Right atrium auricular region (tissue), 2 donors: Measurements from ENCODE around the gene IVD. TPM values are rescaled to one million over a fixed set of nuclear protein-coding genes. Genes with fewer than 3 reads are reported as not detected.

Experiments used
- DNase-seq: peaks from one replicate; pipeline ENCODE4 v3.0.0-alpha.2; 2019; ENCODE audit warnings: low spot score
- H3K27ac ChIP-seq, 2 donors: fragments of 200-600 bp; sonication (generic); 1 replicate in 1 of 2; 2 replicates in 1 of 2; pipeline ENCODE4 v1.5.1; 2016 to 2019
- H3K27me3 ChIP-seq, 2 donors: fragments of 200-600 bp; sonication (generic); one replicate each; pipeline versions ENCODE4 v1.5.1 to v1.6.0; 2017 to 2019
- H3K36me3 ChIP-seq: fragments of 200-600 bp; sonication (generic); one replicate; pipeline ENCODE4 v1.5.1; 2016
- H3K4me1 ChIP-seq, 2 donors: fragments of 200-600 bp; sonication (generic); one replicate each; pipeline versions ENCODE4 v1.5.1 to v1.6.0; 2017 to 2019
- H3K4me3 ChIP-seq, 2 donors: fragments of 200-600 bp; sonication (generic); 1 replicate in 1 of 2; 2 replicates in 1 of 2; pipeline ENCODE4 v1.5.1; 2017 to 2019; ENCODE audit warnings: mild to moderate bottlenecking in 1 of 2, moderate library complexity in 1 of 2
- H3K9me3 ChIP-seq, 2 donors: fragments of 200-600 bp; sonication (generic); one replicate each; pipeline ENCODE4 v1.5.1; 2019
- total RNA-seq, 2 donors: library from RNA; depleted of rRNA; stranded (reverse); fragments of >200 nt; gene quantifications; one replicate each; pipeline ENCODE4 v1.1.0, GENCODE V29; 2016
- TF ChIP-seq, protein P1 (sequence below), 2 donors: fragments of 200-600 bp; sonication (generic); IDR thresholded peaks; one replicate each; pipeline ENCODE4 v1.5.1; 2019; ENCODE audit warnings: antibody characterized with exemption in 2 of 2

The IVD gene
- total RNA-seq, 2 donors from 2014 or later = 49.1 to 65.3 TPM

GRCh38 chr15:40444736-40445135, 39.1 kb downstream of the IVD start:
- Histone ChIP-seq H3K9me3 (no peaks in the 10 kb centered on the region), H3K27me3 (no peaks in the 10 kb centered on the region), H3K4me3 (no peak overlapping the region), H3K36me3 (no peaks in the 10 kb centered on the region), H3K4me1 (peaks cover 0 to 46% of the 10 kb centered on the region in 2 donors), H3K27ac (no peak overlapping the region)
- no peak for DNase-seq
- TF ChIP-seq, protein P1, sequence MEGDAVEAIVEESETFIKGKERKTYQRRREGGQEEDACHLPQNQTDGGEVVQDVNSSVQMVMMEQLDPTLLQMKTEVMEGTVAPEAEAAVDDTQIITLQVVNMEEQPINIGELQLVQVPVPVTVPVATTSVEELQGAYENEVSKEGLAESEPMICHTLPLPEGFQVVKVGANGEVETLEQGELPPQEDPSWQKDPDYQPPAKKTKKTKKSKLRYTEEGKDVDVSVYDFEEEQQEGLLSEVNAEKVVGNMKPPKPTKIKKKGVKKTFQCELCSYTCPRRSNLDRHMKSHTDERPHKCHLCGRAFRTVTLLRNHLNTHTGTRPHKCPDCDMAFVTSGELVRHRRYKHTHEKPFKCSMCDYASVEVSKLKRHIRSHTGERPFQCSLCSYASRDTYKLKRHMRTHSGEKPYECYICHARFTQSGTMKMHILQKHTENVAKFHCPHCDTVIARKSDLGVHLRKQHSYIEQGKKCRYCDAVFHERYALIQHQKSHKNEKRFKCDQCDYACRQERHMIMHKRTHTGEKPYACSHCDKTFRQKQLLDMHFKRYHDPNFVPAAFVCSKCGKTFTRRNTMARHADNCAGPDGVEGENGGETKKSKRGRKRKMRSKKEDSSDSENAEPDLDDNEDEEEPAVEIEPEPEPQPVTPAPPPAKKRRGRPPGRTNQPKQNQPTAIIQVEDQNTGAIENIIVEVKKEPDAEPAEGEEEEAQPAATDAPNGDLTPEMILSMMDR (IDR thresholded peaks at IDR 0.05) = no peak

GRCh38 chr15:40445421-40445922, 39.9 kb downstream of the IVD start:
- TF ChIP-seq, protein P1 (IDR thresholded peaks at IDR 0.05) = no peak
- no peaks in the 10 kb centered on the region for H3K9me3 ChIP-seq
- no peak overlapping the region for H3K4me3 ChIP-seq
- no peak overlapping the region for H3K27ac ChIP-seq
- no peaks in the 10 kb centered on the region for H3K27me3 ChIP-seq
- no peaks in the 10 kb centered on the region for H3K36me3 ChIP-seq
- peaks cover 0 to 39% of the 10 kb centered on the region in 2 donors for H3K4me1 ChIP-seq
- no peak for DNase-seq

DNA sequence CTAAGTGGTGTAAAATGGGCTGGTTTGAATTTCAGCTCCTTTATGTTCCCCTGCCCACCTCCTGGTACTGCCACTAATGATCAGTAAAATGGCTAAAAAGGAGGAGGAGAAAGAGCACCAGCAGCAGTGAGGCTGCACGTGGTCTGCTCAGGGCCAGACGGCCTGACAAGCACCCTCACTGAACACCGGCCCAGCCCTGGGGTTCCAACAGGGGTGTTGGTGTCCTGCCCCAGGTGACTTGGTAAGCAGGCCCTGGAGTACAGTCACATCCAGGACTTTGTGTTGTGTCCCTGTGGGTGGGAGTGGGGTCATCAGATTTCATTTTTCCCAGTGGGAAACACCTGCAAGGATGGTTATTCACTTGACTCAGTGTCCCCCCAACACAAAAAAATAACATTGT, 40.5 kb downstream of the IVD start:
- no peak overlapping the region for H3K27ac ChIP-seq

DNA sequence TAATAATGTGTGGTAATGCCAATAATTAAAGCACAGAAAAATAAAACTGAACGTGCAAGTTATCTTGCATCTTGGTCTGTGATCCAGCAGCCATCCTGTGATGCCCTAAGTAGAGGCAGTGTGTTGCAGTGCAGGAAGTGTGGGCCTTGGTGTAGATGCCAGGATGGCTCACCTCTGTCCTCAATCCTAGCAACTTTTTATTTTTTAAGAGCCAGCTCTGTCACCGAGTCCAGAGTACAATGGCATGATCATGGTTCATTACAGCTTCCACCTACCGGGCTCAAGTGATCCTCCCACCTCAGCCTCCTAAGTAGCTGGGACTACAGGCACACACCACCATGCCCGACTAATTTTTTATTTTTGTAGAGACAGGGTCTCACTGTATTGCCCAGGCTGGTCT, 42.8 kb downstream of the IVD start:
- DNase-seq = no peak
- no peaks in the 10 kb centered on the region for H3K36me3 ChIP-seq
- no peak overlapping the region for H3K4me3 ChIP-seq
- H3K4me1 ChIP-seq = peaks cover 0 to 40% of the 10 kb centered on the region in 2 donors
- H3K27me3 ChIP-seq = no peaks in the 10 kb centered on the region
- no peaks in the 10 kb centered on the region for H3K9me3 ChIP-seq
- H3K27ac ChIP-seq = no peak overlapping the region
- TF ChIP-seq, protein P1 (IDR thresholded peaks at IDR 0.05) = no peak

More for the DNA sequence above, 40.5 kb downstream of the IVD start:
- TF ChIP-seq, protein P1 (IDR thresholded peaks at IDR 0.05) = no peak
- peaks cover 0 to 38% of the 10 kb centered on the region in 2 donors for H3K4me1 ChIP-seq
- H3K27me3 ChIP-seq = no peaks in the 10 kb centered on the region
- H3K9me3 ChIP-seq = no peaks in the 10 kb centered on the region
- DNase-seq = no peak
- H3K36me3 ChIP-seq = no peaks in the 10 kb centered on the region
- H3K4me3 ChIP-seq = no peak overlapping the region

DNA sequence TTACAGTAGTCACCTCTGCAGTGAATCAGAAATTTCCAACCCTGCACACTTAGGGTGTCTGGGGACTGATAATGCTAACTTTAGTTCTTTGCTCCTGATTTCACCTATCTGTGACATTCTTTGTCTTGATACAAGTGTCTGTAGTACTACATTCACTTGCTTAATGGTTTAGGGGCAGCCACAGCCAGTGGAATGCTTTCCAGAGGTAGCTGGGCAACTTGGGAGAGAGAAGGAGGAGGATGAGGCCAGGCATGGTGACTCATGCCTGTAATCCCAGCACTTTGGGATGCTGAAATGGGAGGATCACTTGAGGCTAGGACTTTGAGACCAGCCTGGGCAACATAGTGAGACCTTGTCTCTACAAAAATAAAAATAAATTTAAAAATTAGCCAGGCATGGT, 43.7 kb downstream of the IVD start:
- TF ChIP-seq, protein P1 (IDR thresholded peaks at IDR 0.05) = no peak
- Histone ChIP-seq H3K4me3 (no peak overlapping the region), H3K9me3 (no peaks in the 10 kb centered on the region), H3K27me3 (no peaks in the 10 kb centered on the region), H3K4me1 (peaks cover 0 to 35% of the 10 kb centered on the region in 2 donors), H3K36me3 (no peaks in the 10 kb centered on the region), H3K27ac (no peak overlapping the region)
- DNase-seq = no peak

DNA sequence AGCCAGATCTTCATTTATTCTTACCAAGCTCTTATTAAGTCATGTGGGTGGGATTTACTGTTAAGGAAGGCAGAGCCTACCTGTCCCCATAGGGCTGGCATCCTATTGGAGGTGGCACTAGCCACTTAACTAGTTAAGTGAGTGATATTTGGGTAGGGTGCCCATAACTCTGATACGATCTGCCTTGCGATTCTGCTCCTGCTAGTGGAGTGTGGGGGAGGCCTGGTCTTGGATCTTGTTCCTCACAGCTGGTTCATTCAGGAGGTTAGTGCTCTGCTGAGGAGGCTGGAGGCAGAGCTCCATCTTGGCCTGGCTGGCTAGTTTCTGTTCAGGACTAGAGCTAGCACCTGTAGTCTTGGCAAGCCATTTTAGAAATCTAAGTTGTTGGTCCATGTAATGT, 44.5 kb downstream of the IVD start:
- Histone ChIP-seq H3K27me3 (no peaks in the 10 kb centered on the region), H3K4me1 (peaks cover 0 to 38% of the 10 kb centered on the region in 2 donors), H3K27ac (no peak overlapping the region), H3K9me3 (no peaks in the 10 kb centered on the region), H3K4me3 (no peak overlapping the region), H3K36me3 (no peaks in the 10 kb centered on the region)
- TF ChIP-seq, protein P1 (IDR thresholded peaks at IDR 0.05) = no peak
- no peak for DNase-seq
